ENCODE data around the gene CDH26. TPM values are rescaled to one million over a fixed set of nuclear protein-coding genes. Genes with fewer than 3 reads are reported as not detected.

Gene CDH26
- total and polyA plus RNA-seq, 2 donors (not counting 3 experiments of a cell fraction or from before 2014, with no cell fraction given): 0.01 TPM; not detected in 1

GRCh38 chr20:60007464-60007863 is 49.2 kb downstream of the CDH26 start:
- dilution Hi-C loops (cut with MboI; ENCODE audit: extremely low pct_ligation_motif_present, low sequenced_read_pairs): no loop called here
- peaks cover 9% of the 10 kb centered on the region for H3K9me3 ChIP-seq (replicated peaks; ENCODE audit: control insufficient read depth, insufficient read depth, low read length)
- intact Hi-C loops (cut with micrococcal nuclease): no loop called here
- no peaks in the 10 kb centered on the region for H3K36me3 ChIP-seq (ENCODE audit: control insufficient read depth in 2 of 2, extremely low read depth in 1 of 2, insufficient read depth in 2 of 2, low read length in 2 of 2)
- CTCF ChIA-PET: no interaction called here
- no peaks in the 10 kb centered on the region for H4K20me1 ChIP-seq (replicated peaks; ENCODE audit: control insufficient read depth, extremely low read depth, insufficient read depth, low read length)
- no peak overlapping the region for H3K27ac ChIP-seq (ENCODE audit: insufficient read depth, low read depth, low read length)
- H3K4me1 ChIP-seq (ENCODE audit: control insufficient read depth, extremely low read depth, insufficient read depth, low read length): no peaks in the 10 kb centered on the region
- no peak overlapping the region for H3K4me2 ChIP-seq (ENCODE audit: insufficient read depth, low read length)
- no peak overlapping the region for H3K4me3 ChIP-seq (replicated peaks in 1 of 3; ENCODE audit: insufficient read depth in 1 of 3, low read depth in 1 of 3, low read length in 3 of 3)
- no peak overlapping the region for H2AFZ ChIP-seq (ENCODE audit: low read depth, low read length)
- no peak for FAIRE-seq
- H3K79me2 ChIP-seq (ENCODE audit: control insufficient read depth, insufficient read depth, low read length): no peaks in the 10 kb centered on the region
- no TSS peak for BruUV-seq (replicated peaks)
- H3K27me3 ChIP-seq (ENCODE audit: control insufficient read depth in 2 of 2, insufficient read depth in 2 of 2, low read length in 2 of 2): no peaks in the 10 kb centered on the region
- H3K9me1 ChIP-seq (replicated peaks; ENCODE audit: control insufficient read depth, extremely low read depth, insufficient read depth, low read length): no peaks in the 10 kb centered on the region
- H3K9ac ChIP-seq (replicated peaks; ENCODE audit: extremely low read depth, insufficient read depth, low read length): no peak overlapping the region
- no peak for DNase-seq (ENCODE audit: low read depth, low spot score)
- POLR2A ChIA-PET: no interaction called here
- no peak for TF ChIP-seq GATA2 (IDR thresholded peaks at IDR 0.05; ENCODE audit: insufficient read depth, insufficient read length, low read depth, low read length)
- TF ChIP-seq MAX (IDR thresholded peaks at IDR 0.05; ENCODE audit: insufficient read depth, insufficient read length): no peak

- DNase-seq (ENCODE audit: low read depth, low spot score) (no peak), FAIRE-seq (no peak)
- Histone ChIP-seq H3K4me3 (replicated peaks in 1 of 3; ENCODE audit: insufficient read depth in 1 of 3, low read depth in 1 of 3, low read length in 3 of 3) (no peak overlapping the region), H3K4me2 (ENCODE audit: insufficient read depth, low read length) (no peak overlapping the region), H4K20me1 (replicated peaks; ENCODE audit: control insufficient read depth, extremely low read depth, insufficient read depth, low read length) (no peaks in the 10 kb centered on the region), H3K36me3 (ENCODE audit: control insufficient read depth in 2 of 2, extremely low read depth in 1 of 2, insufficient read depth in 2 of 2, low read length in 2 of 2) (no peaks in the 10 kb centered on the region), H3K79me2 (ENCODE audit: control insufficient read depth, insufficient read depth, low read length) (no peaks in the 10 kb centered on the region), H3K27me3 (ENCODE audit: control insufficient read depth in 2 of 2, insufficient read depth in 2 of 2, low read length in 2 of 2) (no peaks in the 10 kb centered on the region), H2AFZ (ENCODE audit: low read depth, low read length) (no peak overlapping the region), H3K9ac (replicated peaks; ENCODE audit: extremely low read depth, insufficient read depth, low read length) (no peak overlapping the region), H3K27ac (ENCODE audit: insufficient read depth, low read depth, low read length) (no peak overlapping the region), H3K9me3 (replicated peaks; ENCODE audit: control insufficient read depth, insufficient read depth, low read length) (peaks cover 9% of the 10 kb centered on the region), H3K9me1 (replicated peaks; ENCODE audit: control insufficient read depth, extremely low read depth, insufficient read depth, low read length) (no peaks in the 10 kb centered on the region), H3K4me1 (ENCODE audit: control insufficient read depth, extremely low read depth, insufficient read depth, low read length) (no peaks in the 10 kb centered on the region)
- dilution Hi-C loops (cut with MboI; ENCODE audit: extremely low pct_ligation_motif_present, low sequenced_read_pairs) (no loop called here), intact Hi-C loops (cut with micrococcal nuclease) (no loop called here)
- TF ChIP-seq MYC (IDR thresholded peaks at IDR 0.05; ENCODE audit: low read depth, low read length) (no peak), MAX (IDR thresholded peaks at IDR 0.05; ENCODE audit: insufficient read depth, insufficient read length) (no peak), FOS (IDR thresholded peaks at IDR 0.05; ENCODE audit: borderline replicate concordance, insufficient read depth, low read length) (no peak), CTCF (IDR thresholded peaks at IDR 0.05; ENCODE audit: extremely low read depth in 1 of 2, insufficient read depth in 1 of 2, low read depth in 1 of 2, low read length in 2 of 2) (no peak), POLR2AphosphoS5 (IDR thresholded peaks at IDR 0.05; ENCODE audit: insufficient read depth, low read depth, low read length) (no peak), JUN (IDR thresholded peaks at IDR 0.05; ENCODE audit: borderline replicate concordance, insufficient read depth, insufficient read length, low read depth) (no peak), EZH2 (IDR thresholded peaks at IDR 0.05; ENCODE audit: borderline replicate concordance, low read depth, low read length, severe bottlenecking) (no peak), POLR2A (IDR thresholded peaks at IDR 0.05; ENCODE audit: low read depth, low read length) (no peak), GATA2 (IDR thresholded peaks at IDR 0.05; ENCODE audit: insufficient read depth, insufficient read length, low read depth, low read length) (no peak)
- no TSS peak for BruUV-seq (replicated peaks)
- POLR2A ChIA-PET: no interaction called here
- CTCF ChIA-PET: no interaction called here
Observed at GRCh38 chr20:60008130-60008808, 50.0 kb downstream of the CDH26 start.

Data from endothelial cell of umbilical vein (primary cell).